Panc1 (cell line): Measurements from ENCODE around the gene NPAS3.

Source experiments
- SIN3A ChIP-seq: IDR thresholded peaks from 2 replicates; pipeline ENCODE4 v1.6.1; 2012; ENCODE audit warnings: low read depth, mild to moderate bottlenecking, low read length, moderate library complexity, borderline replicate concordance; ENCODE audit not compliant: insufficient read depth
- TF ChIP-seq, protein P1 (sequence below): fragments of 450-650 bp; IDR thresholded peaks from 2 replicates; pipeline ENCODE4 v1.5.1; 2017; ENCODE audit warnings: mild to moderate bottlenecking

DNA sequence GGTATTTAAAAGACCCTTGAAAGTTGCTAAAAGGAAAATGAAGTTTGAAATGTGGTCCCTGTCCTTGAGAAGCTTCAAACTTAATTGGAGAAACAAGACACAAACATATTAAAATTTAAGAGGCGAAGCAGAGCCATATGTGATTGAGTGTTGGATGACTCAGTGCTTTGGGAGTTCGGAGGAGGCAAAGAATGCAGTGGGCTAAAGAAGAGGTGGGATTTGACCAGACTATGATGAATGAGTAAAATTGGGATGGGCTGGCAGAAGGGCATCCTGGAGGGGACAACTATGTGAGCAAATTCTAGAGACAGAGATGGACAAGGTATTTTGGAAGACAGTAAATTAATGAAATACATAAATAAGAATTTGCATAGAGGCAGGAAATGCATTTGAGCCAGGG is 653.6 kb downstream of the NPAS3 start:
- TF ChIP-seq, protein P1, sequence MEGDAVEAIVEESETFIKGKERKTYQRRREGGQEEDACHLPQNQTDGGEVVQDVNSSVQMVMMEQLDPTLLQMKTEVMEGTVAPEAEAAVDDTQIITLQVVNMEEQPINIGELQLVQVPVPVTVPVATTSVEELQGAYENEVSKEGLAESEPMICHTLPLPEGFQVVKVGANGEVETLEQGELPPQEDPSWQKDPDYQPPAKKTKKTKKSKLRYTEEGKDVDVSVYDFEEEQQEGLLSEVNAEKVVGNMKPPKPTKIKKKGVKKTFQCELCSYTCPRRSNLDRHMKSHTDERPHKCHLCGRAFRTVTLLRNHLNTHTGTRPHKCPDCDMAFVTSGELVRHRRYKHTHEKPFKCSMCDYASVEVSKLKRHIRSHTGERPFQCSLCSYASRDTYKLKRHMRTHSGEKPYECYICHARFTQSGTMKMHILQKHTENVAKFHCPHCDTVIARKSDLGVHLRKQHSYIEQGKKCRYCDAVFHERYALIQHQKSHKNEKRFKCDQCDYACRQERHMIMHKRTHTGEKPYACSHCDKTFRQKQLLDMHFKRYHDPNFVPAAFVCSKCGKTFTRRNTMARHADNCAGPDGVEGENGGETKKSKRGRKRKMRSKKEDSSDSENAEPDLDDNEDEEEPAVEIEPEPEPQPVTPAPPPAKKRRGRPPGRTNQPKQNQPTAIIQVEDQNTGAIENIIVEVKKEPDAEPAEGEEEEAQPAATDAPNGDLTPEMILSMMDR = no peak
- no peak for TF ChIP-seq SIN3A
